ENCODE results near the gene COP1. TPM values are rescaled to one million over a fixed set of nuclear protein-coding genes. Genes with fewer than 3 reads are reported as not detected.
A peak's percentile ranks its signal among the peaks of the same experiment; 100 is the strongest.

Gene COP1
- total RNA-seq, 4 donors from 2014 or later: 53.4 to 85.5 (median 68.4) TPM

GRCh38 chr1:176217461-176218099, 10.5 kb upstream of the COP1 start:
- no peak for DNase-seq
- Histone ChIP-seq H3K27me3 (no peaks in the 10 kb centered on the region), H3K4me3 (no peak overlapping the region), H3K9me3 (no peaks in the 10 kb centered on the region), H3K27ac (no peak overlapping the region), H3K36me3 (no peaks in the 10 kb centered on the region), H3K4me1 (no peaks in the 10 kb centered on the region)
- no peak for TF ChIP-seq CTCF (IDR thresholded peaks at IDR 0.05)
- TF ChIP-seq POLR2A (IDR thresholded peaks at IDR 0.05): no peak
- intact Hi-C loops (cut with DNase I; ENCODE audit: low total_unique reads): no loop called here

GRCh38 chr1:176216031-176216430, 8.9 kb upstream of the COP1 start:
- Histone ChIP-seq H3K9me3 (no peaks in the 10 kb centered on the region), H3K27me3 (no peaks in the 10 kb centered on the region), H3K4me3 (no peak overlapping the region), H3K36me3 (no peaks in the 10 kb centered on the region), H3K4me1 (no peaks in the 10 kb centered on the region), H3K27ac (no peak overlapping the region)
- no peak for TF ChIP-seq POLR2A (IDR thresholded peaks at IDR 0.05)
- no peak for TF ChIP-seq CTCF (IDR thresholded peaks at IDR 0.05)
- intact Hi-C loops (cut with DNase I; ENCODE audit: low total_unique reads): no loop called here
- no peak for DNase-seq

GRCh38 chr1:176211396-176212165, 4.5 kb upstream of the COP1 start:
- no peak for DNase-seq
- Histone ChIP-seq H3K4me1 (peaks cover 0 to 4% of the 10 kb centered on the region in 2 donors), H3K27me3 (no peaks in the 10 kb centered on the region), H3K9me3 (no peaks in the 10 kb centered on the region), H3K27ac (no peak overlapping the region), H3K36me3 (no peaks in the 10 kb centered on the region), H3K4me3 (no peak overlapping the region)
- TF ChIP-seq CTCF (IDR thresholded peaks at IDR 0.05) (no peak), POLR2A (IDR thresholded peaks at IDR 0.05) (no peak)
- intact Hi-C loops (cut with DNase I; ENCODE audit: low total_unique reads): no loop called here

- Histone ChIP-seq H3K9me3 (no peaks in the 10 kb centered on the region), H3K4me1 (peaks cover 0 to 7% of the 10 kb centered on the region in 2 donors), H3K27ac (peak overlapping the region in 1 of 2 donors; percentile 80), H3K36me3 (no peaks in the 10 kb centered on the region), H3K4me3 (peak overlapping the region; percentile 53 to 96), H3K27me3 (no peaks in the 10 kb centered on the region)
- DNase-seq: no peak
- TF ChIP-seq CTCF (IDR thresholded peaks at IDR 0.05) (no peak), POLR2A (IDR thresholded peaks at IDR 0.05) (no peak)
- intact Hi-C loops (cut with DNase I; ENCODE audit: low total_unique reads): no loop called here
Observed at GRCh38 chr1:176208034-176208433, 948 bp upstream of the COP1 start.

Data from uterus (tissue), 4 donors.